Measurements from ENCODE around the gene AGR2.

The AGR2 gene

GRCh38 chr7:16743236-16743635 lies 61.6 kb downstream of the AGR2 start:
- DNase-seq (ENCODE audit: low read depth in 2 of 2, low spot score in 1 of 2) = no peak

DNA sequence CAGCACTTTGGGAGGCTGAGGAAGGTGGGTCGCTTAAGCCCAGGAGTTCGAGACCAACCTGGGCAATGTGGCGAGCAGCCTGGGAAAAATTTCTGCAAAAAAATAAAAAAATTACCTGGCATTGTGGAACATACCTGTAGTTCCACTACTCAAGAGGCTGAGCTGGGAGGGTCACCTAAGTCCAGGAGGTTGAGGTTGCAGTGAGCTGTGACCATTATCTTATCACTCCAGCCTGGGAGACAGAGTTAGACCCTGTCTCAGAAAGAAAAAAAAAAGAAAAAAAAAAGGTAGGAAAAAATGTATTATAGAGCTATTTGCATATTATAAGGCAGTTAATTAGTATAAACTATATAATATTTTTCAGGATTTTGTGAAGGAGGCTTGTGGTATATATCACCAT lies 62.3 kb downstream of the AGR2 start:
- no peak for DNase-seq (ENCODE audit: low read depth in 2 of 2, low spot score in 1 of 2)

All from stimulated activated CD8-positive, alpha-beta memory T cell treated with anti-CD3 and anti-CD28 coated beads, Interleukin-4, amount 100 ng/mL, for 4 hours (primary cell).